HFFc6 (cell line): ENCODE data around the gene MTURN. TPM values are rescaled to one million over a fixed set of nuclear protein-coding genes. Genes with fewer than 3 reads are reported as not detected.

Source experiments
- DNase-seq: peaks from one replicate; pipeline ENCODE4 v3.0.0-alpha.2; 2018
- H3K27ac Mint-ChIP-seq: 2 replicates; pipeline ENCODE4 v1.8.0; 2020; ENCODE audit warnings: mild to moderate bottlenecking, mixed read lengths
- H3K27me3 Mint-ChIP-seq: 2 replicates; pipeline ENCODE4 v1.8.0; 2021; ENCODE audit warnings: mild to moderate bottlenecking, moderate library complexity, mixed read lengths; ENCODE audit not compliant: insufficient read depth
- H3K36me3 Mint-ChIP-seq: 2 replicates; pipeline ENCODE4 v1.8.0; 2021; ENCODE audit warnings: low read depth, mixed read lengths
- H3K4me1 Mint-ChIP-seq: 2 replicates; pipeline ENCODE4 v1.8.0; 2020; ENCODE audit warnings: low read depth, mixed read lengths
- H3K4me3 Mint-ChIP-seq: 2 replicates; pipeline ENCODE4 v1.8.0; 2020; ENCODE audit warnings: mild to moderate bottlenecking, moderate library complexity, mixed read lengths
- H3K9me3 Mint-ChIP-seq: 2 replicates; pipeline ENCODE4 v1.8.0; 2020; ENCODE audit warnings: mild to moderate bottlenecking, mixed read lengths
- total RNA-seq, 6 experiments: library from RNA; stranded (reverse); fragmentation: NEBNext Ultra II Directional; extraction: Animal tissue kit (Norgen Biotek cat#: 25700); gene quantifications; 2 replicates in 1 of 6; 3 replicates in 5 of 6; pipeline ENCODE4 v1.2.3, GENCODE V29; 2021
- TF ChIP-seq, protein P1 (sequence below): fragments of 200-600 bp; sonication (generic); IDR thresholded peaks from 2 replicates; pipeline ENCODE4 v1.5.0; 2021; ENCODE audit warnings: antibody characterized with exemption, mild to moderate bottlenecking

Gene MTURN
- total RNA-seq, 6 experiments from 2014 or later = 4.3 to 7.1 (median 5.9) TPM

GRCh38 chr7:30136743-30137485 lies 2.1 kb downstream of the MTURN start:
- Mint-ChIP-seq H3K27me3 (no peaks in the 10 kb centered on the region; the same call in none of the 2 replicates), H3K36me3 (no peaks in the 10 kb centered on the region), H3K27ac (no peak overlapping the region), H3K9me3 (no peaks in the 10 kb centered on the region), H3K4me3 (peak overlapping the region; percentile 90), H3K4me1 (peaks cover 15% of the 10 kb centered on the region)
- TF ChIP-seq, protein P1, sequence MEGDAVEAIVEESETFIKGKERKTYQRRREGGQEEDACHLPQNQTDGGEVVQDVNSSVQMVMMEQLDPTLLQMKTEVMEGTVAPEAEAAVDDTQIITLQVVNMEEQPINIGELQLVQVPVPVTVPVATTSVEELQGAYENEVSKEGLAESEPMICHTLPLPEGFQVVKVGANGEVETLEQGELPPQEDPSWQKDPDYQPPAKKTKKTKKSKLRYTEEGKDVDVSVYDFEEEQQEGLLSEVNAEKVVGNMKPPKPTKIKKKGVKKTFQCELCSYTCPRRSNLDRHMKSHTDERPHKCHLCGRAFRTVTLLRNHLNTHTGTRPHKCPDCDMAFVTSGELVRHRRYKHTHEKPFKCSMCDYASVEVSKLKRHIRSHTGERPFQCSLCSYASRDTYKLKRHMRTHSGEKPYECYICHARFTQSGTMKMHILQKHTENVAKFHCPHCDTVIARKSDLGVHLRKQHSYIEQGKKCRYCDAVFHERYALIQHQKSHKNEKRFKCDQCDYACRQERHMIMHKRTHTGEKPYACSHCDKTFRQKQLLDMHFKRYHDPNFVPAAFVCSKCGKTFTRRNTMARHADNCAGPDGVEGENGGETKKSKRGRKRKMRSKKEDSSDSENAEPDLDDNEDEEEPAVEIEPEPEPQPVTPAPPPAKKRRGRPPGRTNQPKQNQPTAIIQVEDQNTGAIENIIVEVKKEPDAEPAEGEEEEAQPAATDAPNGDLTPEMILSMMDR = no peak
- DNase-seq = no peak

DNA sequence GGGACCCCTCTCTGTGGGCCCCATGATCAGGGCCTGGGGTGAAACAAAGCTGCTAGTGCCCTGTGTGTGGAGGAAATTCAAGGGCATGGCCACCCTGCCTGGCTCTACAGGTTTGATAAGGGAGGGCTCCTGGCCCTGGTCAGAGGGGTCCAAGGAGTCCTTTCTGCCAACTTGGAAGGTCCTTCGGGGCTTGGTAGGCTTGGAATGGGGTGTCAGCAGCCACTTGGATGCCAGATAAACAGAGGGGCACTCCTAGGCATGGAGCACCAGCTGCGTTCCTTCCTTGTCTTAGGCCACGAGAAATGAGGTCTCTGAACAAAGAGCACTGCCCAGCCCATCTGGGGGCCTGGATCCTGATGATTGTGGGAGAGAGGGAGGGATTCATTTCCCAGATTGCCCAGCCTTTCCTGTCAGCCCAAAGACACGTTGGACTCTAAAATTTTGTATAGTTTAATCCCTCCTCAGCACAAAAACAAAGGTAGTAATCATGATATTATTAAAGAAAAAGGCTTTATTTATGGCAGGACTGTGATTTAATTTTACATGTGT lies 5.1 kb downstream of the MTURN start:
- H3K4me3 Mint-ChIP-seq = no peak overlapping the region

DNA sequence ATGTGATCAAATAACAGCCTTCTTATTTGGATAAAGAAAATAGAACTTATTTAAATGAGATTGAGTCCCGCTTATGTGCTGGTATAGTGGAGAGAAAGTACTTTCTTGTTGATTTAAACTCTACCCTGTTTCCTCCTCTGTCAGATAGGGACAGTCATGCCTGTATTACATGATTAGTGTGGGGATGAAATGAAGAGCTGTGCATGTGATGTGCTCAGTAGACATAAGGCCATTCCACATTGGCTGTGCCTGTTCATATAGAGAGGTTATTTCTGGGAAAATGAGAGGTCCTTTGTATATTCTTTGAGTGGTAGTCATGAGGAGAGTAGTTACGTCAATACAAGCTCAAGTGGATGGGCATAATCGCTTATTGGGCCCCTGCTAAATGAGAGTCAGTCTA lies 5.7 kb downstream of the MTURN start:
- H3K4me1 Mint-ChIP-seq = peaks cover 25% of the 10 kb centered on the region
- TF ChIP-seq, protein P1 = no peak
- no peak for DNase-seq
- no peaks in the 10 kb centered on the region for H3K36me3 Mint-ChIP-seq
- no peaks in the 10 kb centered on the region for H3K9me3 Mint-ChIP-seq
- H3K4me3 Mint-ChIP-seq = no peak overlapping the region
- H3K27ac Mint-ChIP-seq = no peak overlapping the region
- H3K27me3 Mint-ChIP-seq = no peaks in the 10 kb centered on the region; the same call in 1 of the 2 replicates

More for the DNA sequence above, 5.1 kb downstream of the MTURN start:
- TF ChIP-seq, protein P1 = no peak
- DNase-seq = no peak
- H3K36me3 Mint-ChIP-seq = no peaks in the 10 kb centered on the region
- peaks cover 25% of the 10 kb centered on the region for H3K4me1 Mint-ChIP-seq
- no peaks in the 10 kb centered on the region; the same call in 1 of the 2 replicates for H3K27me3 Mint-ChIP-seq
- no peaks in the 10 kb centered on the region for H3K9me3 Mint-ChIP-seq
- H3K27ac Mint-ChIP-seq = no peak overlapping the region

DNA sequence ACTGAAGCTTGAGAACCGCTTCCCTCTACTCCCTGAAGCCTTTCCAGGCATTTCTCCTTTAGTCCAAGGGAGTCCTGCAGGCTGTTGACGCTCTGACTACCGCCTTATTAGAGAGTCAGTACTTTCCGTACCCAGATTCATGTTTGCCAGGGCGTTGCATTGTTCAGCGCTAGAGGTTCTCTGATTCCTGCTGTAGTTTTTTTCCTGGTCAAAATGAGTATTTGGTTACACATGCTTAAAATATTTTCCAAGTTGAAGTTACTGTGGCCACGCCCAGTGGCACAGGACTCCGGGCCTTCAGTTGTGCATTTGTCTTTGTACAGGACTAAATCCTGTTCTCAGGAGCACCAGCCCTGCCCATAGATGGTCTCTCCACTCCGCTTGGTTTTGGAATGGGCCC lies 7.9 kb downstream of the MTURN start:
- TF ChIP-seq, protein P1 = no peak
- peak; percentile 9 for DNase-seq
- Mint-ChIP-seq H3K27ac (peak overlapping the region; percentile 73), H3K27me3 (no peaks in the 10 kb centered on the region), H3K9me3 (no peaks in the 10 kb centered on the region), H3K4me3 (no peak overlapping the region; the same call in 1 of the 2 replicates), H3K4me1 (peaks cover 25% of the 10 kb centered on the region), H3K36me3 (no peaks in the 10 kb centered on the region)

- Mint-ChIP-seq H3K4me1 (peaks cover 25% of the 10 kb centered on the region), H3K4me3 (no peak overlapping the region), H3K27me3 (no peaks in the 10 kb centered on the region), H3K36me3 (no peaks in the 10 kb centered on the region), H3K9me3 (no peaks in the 10 kb centered on the region), H3K27ac (no peak overlapping the region)
- DNase-seq = peak; percentile 28
- TF ChIP-seq, protein P1 = no peak
Measured at GRCh38 chr7:30143748-30144251, 9.0 kb downstream of the MTURN start.
